ENCODE data around the gene CASTOR1. TPM values are rescaled to one million over a fixed set of nuclear protein-coding genes. Genes with fewer than 3 reads are reported as not detected.

Gene CASTOR1
- polyA plus RNA-seq, 3 donors = 7.6 to 13.2 (median 13.0) TPM

GRCh38 chr22:30325065-30325720, 35.9 kb upstream of the CASTOR1 start:
- DNase-seq (ENCODE audit: extremely low read depth in 1 of 11, low read depth in 9 of 11, low spot score in 4 of 11) = no peak

GRCh38 chr22:30324014-30324730, 34.9 kb upstream of the CASTOR1 start:
- DNase-seq (ENCODE audit: extremely low read depth in 1 of 11, low read depth in 9 of 11, low spot score in 4 of 11) = no peak

GRCh38 chr22:30323246-30323645, 33.9 kb upstream of the CASTOR1 start:
- no peak for DNase-seq (ENCODE audit: extremely low read depth in 1 of 11, low read depth in 9 of 11, low spot score in 4 of 11)

- no peak for DNase-seq (ENCODE audit: extremely low read depth in 1 of 11, low read depth in 9 of 11, low spot score in 4 of 11)
Observed at GRCh38 chr22:30321461-30321860, 32.2 kb upstream of the CASTOR1 start.

GRCh38 chr22:30320021-30320556, 30.8 kb upstream of the CASTOR1 start:
- DNase-seq (ENCODE audit: extremely low read depth in 1 of 11, low read depth in 9 of 11, low spot score in 4 of 11) = no peak

GRCh38 chr22:30318799-30319419, 29.6 kb upstream of the CASTOR1 start:
- no peak for DNase-seq (ENCODE audit: extremely low read depth in 1 of 11, low read depth in 9 of 11, low spot score in 4 of 11)

GRCh38 chr22:30317778-30318177, 28.5 kb upstream of the CASTOR1 start:
- no peak for DNase-seq (ENCODE audit: extremely low read depth in 1 of 11, low read depth in 9 of 11, low spot score in 4 of 11)

GRCh38 chr22:30315962-30316576, 26.8 kb upstream of the CASTOR1 start:
- no peak for DNase-seq (ENCODE audit: extremely low read depth in 1 of 11, low read depth in 9 of 11, low spot score in 4 of 11)

- DNase-seq (ENCODE audit: extremely low read depth in 1 of 11, low read depth in 9 of 11, low spot score in 4 of 11) = no peak
Observed at GRCh38 chr22:30314915-30315314, 25.6 kb upstream of the CASTOR1 start.

GRCh38 chr22:30313527-30314363, 24.4 kb upstream of the CASTOR1 start:
- DNase-seq (ENCODE audit: extremely low read depth in 1 of 11, low read depth in 9 of 11, low spot score in 4 of 11) = no peak

- DNase-seq (ENCODE audit: extremely low read depth in 1 of 11, low read depth in 9 of 11, low spot score in 4 of 11) = no peak
Observed at GRCh38 chr22:30312053-30312452, 22.7 kb upstream of the CASTOR1 start.

GRCh38 chr22:30310881-30311771, 21.8 kb upstream of the CASTOR1 start:
- DNase-seq (ENCODE audit: extremely low read depth in 1 of 11, low read depth in 9 of 11, low spot score in 4 of 11) = peak in 1 of 11 donors; percentile 68

GRCh38 chr22:30309951-30310741, 20.8 kb upstream of the CASTOR1 start:
- DNase-seq (ENCODE audit: extremely low read depth in 1 of 11, low read depth in 9 of 11, low spot score in 4 of 11) = no peak

GRCh38 chr22:30308518-30309230, 19.4 kb upstream of the CASTOR1 start:
- no peak for DNase-seq (ENCODE audit: extremely low read depth in 1 of 11, low read depth in 9 of 11, low spot score in 4 of 11)

GRCh38 chr22:30308093-30308492, 18.8 kb upstream of the CASTOR1 start:
- DNase-seq (ENCODE audit: extremely low read depth in 1 of 11, low read depth in 9 of 11, low spot score in 4 of 11) = no peak

GRCh38 chr22:30307041-30307574, 17.8 kb upstream of the CASTOR1 start:
- no peak for DNase-seq (ENCODE audit: extremely low read depth in 1 of 11, low read depth in 9 of 11, low spot score in 4 of 11)
